H1 (cell line): ENCODE measurements around the gene GTSE1. TPM values are rescaled to one million over a fixed set of nuclear protein-coding genes. Genes with fewer than 3 reads are reported as not detected.

Experiments
- CREB1 ChIP-seq: IDR thresholded peaks from 2 replicates; pipeline ENCODE4 v1.6.1; 2012; ENCODE audit warnings: inconsistent platforms
- EZH2 ChIP-seq: fragments of 200-600 bp; sonication (generic); IDR thresholded peaks from 2 replicates; pipeline ENCODE4 v1.7.1; 2012; ENCODE audit warnings: low read depth, mild to moderate bottlenecking, moderate library complexity, low read length, inconsistent platforms; ENCODE audit not compliant: severe bottlenecking
- SP1 ChIP-seq: IDR thresholded peaks from 2 replicates; pipeline ENCODE4 v1.6.1; 2011; ENCODE audit warnings: low read depth, low read length
- SP2 ChIP-seq: IDR thresholded peaks from 2 replicates; pipeline ENCODE4 v1.6.1; 2012; ENCODE audit warnings: mild to moderate bottlenecking, low read length, inconsistent platforms
- SUZ12 ChIP-seq: fragments of 200-600 bp; sonication (generic); IDR thresholded peaks from 2 replicates; pipeline ENCODE4 v1.6.1; 2012; ENCODE audit warnings: mild to moderate bottlenecking, inconsistent platforms, low read length, moderate library complexity, mixed read lengths
- polyA plus RNA-seq, 7 experiments: library from polyadenylated mRNA; depleted of rRNA in 3 of 7; stranded (reverse) in 5 of 7; unstranded in 2 of 7; fragments of >200 nt in 5 of 7; fragments of 200-250 nt in 2 of 7; gene quantifications; 1 replicate in 5 of 7; 2 replicates in 1 of 7; 4 replicates in 1 of 7; pipeline versions ENCODE4 v1.2.1 to v1.2.3, GENCODE V29; 2011 to 2013; ENCODE audit warnings: missing spikeins in 2 of 7, mixed read lengths in 2 of 7
- total RNA-seq: library from RNA; stranded (reverse); fragmentation: NEBNext Ultra II Directional; extraction: Animal tissue kit (Norgen Biotek cat#: 25700); gene quantifications from 2 replicates; pipeline ENCODE4 v1.2.1, GENCODE V29; 2021

GTSE1 gene
- total and polyA plus RNA-seq, 2 of the 8 experiments (the other 6 are each of a cell fraction or from before 2014, with no cell fraction given), result 17.5 to 38.6 TPM

GRCh38 chr22:46296257-46297150, at the start of gene GTSE1 (continued):
- TF ChIP-seq CREB1 (peak; percentile 93), EZH2 (no peak), SP2 (no peak), SUZ12 (no peak), SP1 (no peak)
